Omental fat pad (tissue), 4 donors: ENCODE data around the gene ZNF225. TPM values are rescaled to one million over a fixed set of nuclear protein-coding genes. Genes with fewer than 3 reads are reported as not detected.

Experiments
- ATAC-seq: fragments of 150-250 bp; one replicate; pipeline ENCODE4 v1.9.1; 2016; ENCODE audit warnings: mild to moderate bottlenecking, moderate library complexity; ENCODE audit not compliant: low FRiP score
- DNase-seq: peaks from one replicate; pipeline ENCODE4 v3.0.0-alpha.2; 2019; ENCODE audit warnings: low spot score
- CTCF ChIP-seq, 3 donors: fragments of 450-650 bp; IDR thresholded peaks; one replicate each; pipeline ENCODE4 v1.5.1; 2016 to 2017; ENCODE audit warnings: antibody characterized with exemption in 3 of 3, mild to moderate bottlenecking in 3 of 3, moderate library complexity in 2 of 3
- total RNA-seq, 4 donors: library from RNA; depleted of rRNA; stranded (reverse); fragments of >200 nt; gene quantifications; one replicate each; pipeline ENCODE4 v1.1.0, GENCODE V29; 2016

The ZNF225 gene
- 1 to 10 TPM; 1.8 to 5.5 (median 2.7) TPM for total RNA-seq

- TF ChIP-seq CTCF (IDR thresholded peaks at IDR 0.05): no peak
- ATAC-seq: peak; percentile 100
- DNase-seq: peak; percentile 75
Observed at GRCh38 chr19:44113138-44113783, at the start of gene ZNF225. TSS of gene ZNF225 (plus strand) at chr19:44113399. CDS start at chr19:44115828, 2,429 bp downstream.

- no peak for DNase-seq
- ATAC-seq: no peak
- no peak for TF ChIP-seq CTCF (IDR thresholded peaks at IDR 0.05)
Observed at GRCh38 chr19:44066305-44066704, 46.9 kb upstream of the ZNF225 start.

DNA sequence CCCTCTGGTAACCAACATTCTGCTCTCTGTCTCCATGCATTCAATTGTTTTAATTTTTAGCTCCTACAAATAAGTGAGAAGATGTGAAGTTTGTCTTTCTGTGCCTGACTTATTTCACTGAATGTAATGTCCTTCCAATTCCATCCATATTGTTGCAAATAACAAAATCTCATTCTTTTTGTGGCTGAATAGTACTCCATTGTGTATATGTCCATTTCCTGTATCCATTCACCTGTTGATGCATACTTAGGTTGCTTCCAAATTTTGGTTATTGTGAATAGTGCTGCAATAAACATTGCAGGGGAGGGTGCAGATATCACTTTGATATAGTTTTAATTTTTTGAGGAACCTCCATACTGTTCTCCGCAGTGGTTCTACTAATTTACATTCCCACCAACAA, 43.8 kb upstream of the ZNF225 start:
- DNase-seq: no peak
- ATAC-seq: no peak
- TF ChIP-seq CTCF (IDR thresholded peaks at IDR 0.05): no peak

GRCh38 chr19:44071824-44072542, 41.2 kb upstream of the ZNF225 start, which contains the start of gene ZNF284:
TSS of gene ZNF284 (plus strand) at chr19:44072159. CDS start at chr19:44076390, 4,231 bp downstream.
- TF ChIP-seq CTCF (IDR thresholded peaks at IDR 0.05): no peak
- DNase-seq (peak; percentile 52), ATAC-seq (peak; percentile 100)

- no peak for DNase-seq
- TF ChIP-seq CTCF (IDR thresholded peaks at IDR 0.05): no peak
- no peak for ATAC-seq
Observed at GRCh38 chr19:44072543-44073401, 40.4 kb upstream of the ZNF225 start.

- DNase-seq: no peak
- TF ChIP-seq CTCF (IDR thresholded peaks at IDR 0.05): no peak
- ATAC-seq: no peak
Observed at GRCh38 chr19:44076325-44076724, 36.9 kb upstream of the ZNF225 start.
